Renal cortical epithelial cell (primary cell): ENCODE results near the gene NCAPH2. TPM values are rescaled to one million over a fixed set of nuclear protein-coding genes. Genes with fewer than 3 reads are reported as not detected.
"Not testable (repeated sequence)": the region's sequence is repeated elsewhere in the genome, so short reads cannot be mapped to it uniquely, and the experiment has no call there.

Source experiments
- DNase-seq: peaks from one replicate; pipeline ENCODE4 v3.0.0-alpha.2; 2011; ENCODE audit warnings: low read depth
- total RNA-seq: library from RNA; depleted of rRNA; stranded (reverse); fragments of >200 nt; gene quantifications from 2 replicates; pipeline ENCODE4 v1.2.3, GENCODE V29; 2014

NCAPH2 gene
- total RNA-seq, 1 donor from 2014 or later, result 16.7 TPM

- DNase-seq, result no peak
Observed at GRCh38 chr22:50517495-50518260, 9.7 kb downstream of the NCAPH2 start.

GRCh38 chr22:50518606-50519005 lies 10.6 kb downstream of the NCAPH2 start:
- DNase-seq, result no peak

GRCh38 chr22:50519151-50519550 lies 11.1 kb downstream of the NCAPH2 start:
- no peak for DNase-seq

- not testable (repeated sequence) for DNase-seq
Observed at GRCh38 chr22:50520184-50520583, 12.2 kb downstream of the NCAPH2 start.

- DNase-seq, result no peak
Observed at GRCh38 chr22:50520826-50521453, 12.9 kb downstream of the NCAPH2 start.

GRCh38 chr22:50521710-50522109 lies 13.7 kb downstream of the NCAPH2 start:
- no peak for DNase-seq

- DNase-seq, result no peak
Observed at GRCh38 chr22:50522208-50522805, 14.3 kb downstream of the NCAPH2 start.

GRCh38 chr22:50522806-50523438 lies 14.9 kb downstream of the NCAPH2 start:
- DNase-seq, result no peak

GRCh38 chr22:50523458-50523805 lies 15.4 kb downstream of the NCAPH2 start:
- no peak for DNase-seq

GRCh38 chr22:50523806-50524675 lies 16.0 kb downstream of the NCAPH2 start:
- no peak for DNase-seq

- DNase-seq, result no peak
Observed at GRCh38 chr22:50524676-50525103, 16.7 kb downstream of the NCAPH2 start.

GRCh38 chr22:50525104-50525857 lies 17.3 kb downstream of the NCAPH2 start, which contains the start of gene SCO2:
SCO2 (minus strand) TSS chr22:50525598; CDS start chr22:50524411, 1,187 bp downstream.
- DNase-seq, result peak; percentile 85

- DNase-seq, result no peak
Observed at GRCh38 chr22:50525858-50526107, 17.8 kb downstream of the NCAPH2 start.

- DNase-seq, result no peak
Observed at GRCh38 chr22:50526108-50526833, 18.2 kb downstream of the NCAPH2 start.

GRCh38 chr22:50526834-50527801 lies 19.1 kb downstream of the NCAPH2 start:
- peak; percentile 47 for DNase-seq

GRCh38 chr22:50527921-50528681 lies 20.1 kb downstream of the NCAPH2 start:
- no peak for DNase-seq

- DNase-seq, result no peak
Observed at GRCh38 chr22:50528682-50529415, 20.8 kb downstream of the NCAPH2 start.
